ENCODE data around the gene ARHGAP32. TPM values are rescaled to one million over a fixed set of nuclear protein-coding genes. Genes with fewer than 3 reads are reported as not detected.

The ARHGAP32 gene
- total RNA-seq, 1 experiment from 2014 or later, result 54.0 TPM

- no TSS peak for BruUV-seq (replicated peaks)
- no peaks in the 10 kb centered on the region for H3K9me3 ChIP-seq
- Mint-ChIP-seq H3K4me3 (ENCODE audit: unreplicated experiment) (no peak overlapping the region), H3K27me3 (ENCODE audit: insufficient read depth, unreplicated experiment) (peaks cover 5% of the 10 kb centered on the region), H3K4me1 (ENCODE audit: low read depth, unreplicated experiment) (no peaks in the 10 kb centered on the region), H3K36me3 (ENCODE audit: insufficient read depth, unreplicated experiment) (no peaks in the 10 kb centered on the region), H3K9me3 (ENCODE audit: unreplicated experiment) (no peaks in the 10 kb centered on the region), H3K27ac (ENCODE audit: unreplicated experiment) (no peak overlapping the region)
- ChIA-PET CTCF (interaction anchor here (1.8 kb wide), 1 partner anchor 17 kb away, joined by 5 read pairs; no protein-coding TSS in a partner anchor), POLR2A (no interaction called here)
- H3K4me1 ChIP-seq, result no peaks in the 10 kb centered on the region
- no peaks in the 10 kb centered on the region for H3K36me3 ChIP-seq (ENCODE audit: control insufficient read depth, insufficient read depth, low read length)
- H3K4me3 ChIP-seq (ENCODE audit: low read depth, low read length), result no peak overlapping the region
- DNase-seq, result no peak
- H3K27me3 ChIP-seq (replicated peaks; ENCODE audit: control insufficient read depth, insufficient read depth, low read length), result peaks cover 7% of the 10 kb centered on the region
- intact Hi-C loops (cut with micrococcal nuclease; ENCODE audit: unreplicated experiment), result no loop called here
- no peak for TF ChIP-seq CTCF (IDR thresholded peaks at IDR 0.05; ENCODE audit: insufficient read depth in 1 of 2, low read depth in 1 of 2, low read length in 1 of 2, severe bottlenecking in 1 of 2, unreplicated experiment in 1 of 2)
Measured at GRCh38 chr11:128939591-128939990, 252.5 kb downstream of the ARHGAP32 start.

- Mint-ChIP-seq H3K36me3 (ENCODE audit: insufficient read depth, unreplicated experiment) (no peaks in the 10 kb centered on the region), H3K4me3 (ENCODE audit: unreplicated experiment) (no peak overlapping the region), H3K27ac (ENCODE audit: unreplicated experiment) (no peak overlapping the region), H3K9me3 (ENCODE audit: unreplicated experiment) (no peaks in the 10 kb centered on the region), H3K4me1 (ENCODE audit: low read depth, unreplicated experiment) (no peaks in the 10 kb centered on the region), H3K27me3 (ENCODE audit: insufficient read depth, unreplicated experiment) (peaks cover 7% of the 10 kb centered on the region)
- Histone ChIP-seq H3K9me3 (no peaks in the 10 kb centered on the region), H3K27me3 (replicated peaks; ENCODE audit: control insufficient read depth, insufficient read depth, low read length) (peaks cover 5% of the 10 kb centered on the region), H3K36me3 (ENCODE audit: control insufficient read depth, insufficient read depth, low read length) (no peaks in the 10 kb centered on the region), H3K4me3 (ENCODE audit: low read depth, low read length) (no peak overlapping the region), H3K4me1 (no peaks in the 10 kb centered on the region)
- ChIA-PET POLR2A (no interaction called here), CTCF (interaction anchor here (1.8 kb wide), 1 partner anchor 18 kb away, joined by 5 read pairs; no protein-coding TSS in a partner anchor)
- intact Hi-C loops (cut with micrococcal nuclease; ENCODE audit: unreplicated experiment), result no loop called here
- no peak for TF ChIP-seq CTCF (IDR thresholded peaks at IDR 0.05; ENCODE audit: insufficient read depth in 1 of 2, low read depth in 1 of 2, low read length in 1 of 2, severe bottlenecking in 1 of 2, unreplicated experiment in 1 of 2)
- no TSS peak for BruUV-seq (replicated peaks)
- no peak for DNase-seq
Measured at GRCh38 chr11:128938156-128938885, 253.8 kb downstream of the ARHGAP32 start.

GRCh38 chr11:128937480-128937879 is 254.6 kb downstream of the ARHGAP32 start:
- Mint-ChIP-seq H3K4me1 (ENCODE audit: low read depth, unreplicated experiment) (no peaks in the 10 kb centered on the region), H3K4me3 (ENCODE audit: unreplicated experiment) (no peak overlapping the region), H3K27ac (ENCODE audit: unreplicated experiment) (no peak overlapping the region), H3K36me3 (ENCODE audit: insufficient read depth, unreplicated experiment) (no peaks in the 10 kb centered on the region), H3K9me3 (ENCODE audit: unreplicated experiment) (no peaks in the 10 kb centered on the region), H3K27me3 (ENCODE audit: insufficient read depth, unreplicated experiment) (peaks cover 7% of the 10 kb centered on the region)
- Histone ChIP-seq H3K4me3 (ENCODE audit: low read depth, low read length) (no peak overlapping the region), H3K9me3 (no peaks in the 10 kb centered on the region), H3K36me3 (ENCODE audit: control insufficient read depth, insufficient read depth, low read length) (no peaks in the 10 kb centered on the region), H3K4me1 (no peaks in the 10 kb centered on the region), H3K27me3 (replicated peaks; ENCODE audit: control insufficient read depth, insufficient read depth, low read length) (peaks cover 5% of the 10 kb centered on the region)
- ChIA-PET POLR2A (no interaction called here), CTCF (no interaction called here)
- DNase-seq, result no peak
- intact Hi-C loops (cut with micrococcal nuclease; ENCODE audit: unreplicated experiment), result no loop called here
- no TSS peak for BruUV-seq (replicated peaks)
- TF ChIP-seq CTCF (IDR thresholded peaks at IDR 0.05; ENCODE audit: insufficient read depth in 1 of 2, low read depth in 1 of 2, low read length in 1 of 2, severe bottlenecking in 1 of 2, unreplicated experiment in 1 of 2), result no peak
